Panc1 (cell line): ENCODE measurements around the gene SBK2. TPM values are rescaled to one million over a fixed set of nuclear protein-coding genes. Genes with fewer than 3 reads are reported as not detected.

Source experiments
- ATAC-seq: fragments of 200-7000 bp; cut with Tn5 transposase; 2 replicates; pipeline ENCODE4 v1.9.1; 2020; ENCODE audit warnings: mild to moderate bottlenecking, moderate library complexity
- BruUV-seq: library from RNA; stranded (reverse); fragments of 400-500 nt; replicated peaks from 2 replicates; lab custom pipeline; 2021; lab: Mats Ljungman, UMichigan
- CTCF ChIA-PET: fragments of 300-600 bp; sonication (Branson Sonifier 250); formaldehyde crosslinking; loops from one replicate; lab custom pipeline; 2022; ENCODE audit warnings: antibody characterized with exemption; lab: Charles Lee
- POLR2A ChIA-PET: fragments of 300-600 bp; sonication (Branson Sonifier 250); formaldehyde crosslinking; loops from one replicate; lab custom pipeline; 2022; ENCODE audit warnings: antibody characterized with exemption; lab: Charles Lee
- DNase-seq: peaks from one replicate; pipeline ENCODE4 v3.0.0-alpha.2; 2010; ENCODE audit warnings: low read depth, low spot score
- H3K27ac ChIP-seq: 2 replicates; pipeline ENCODE4 v1.5.1; 2011; ENCODE audit warnings: mild to moderate bottlenecking, low read length, inconsistent platforms
- H3K27me3 ChIP-seq: fragments of 200-500 bp; sonication (Bioruptor generic); 2 replicates; pipeline ENCODE4 v1.6.0; 2014; ENCODE audit warnings: low read length, inconsistent platforms; ENCODE audit not compliant: control insufficient read depth, insufficient read depth
- H3K36me3 ChIP-seq: fragments of 200-500 bp; sonication (Bioruptor generic); 2 replicates; pipeline ENCODE4 v1.5.1; 2014; ENCODE audit warnings: inconsistent platforms, mild to moderate bottlenecking, low read length, moderate library complexity; ENCODE audit not compliant: control insufficient read depth, insufficient read depth
- H3K4me1 ChIP-seq: 2 replicates; pipeline ENCODE4 v1.5.1; 2011; ENCODE audit warnings: inconsistent platforms, mild to moderate bottlenecking, low read length, moderate library complexity; ENCODE audit not compliant: control insufficient read depth, insufficient read depth
- H3K4me3 ChIP-seq, 2 experiments: 2 replicates each; pipeline ENCODE4 v1.5.1; 2011 to 2012; ENCODE audit warnings: low read depth in 2 of 2, low read length in 2 of 2, mild to moderate bottlenecking in 2 of 2, inconsistent platforms in 1 of 2, moderate library complexity in 1 of 2
- H3K9me3 ChIP-seq: fragments of 200-500 bp; sonication (Bioruptor generic); 2 replicates; pipeline ENCODE4 v1.5.1; 2014; ENCODE audit warnings: low read depth, mild to moderate bottlenecking, inconsistent platforms, low read length, moderate library complexity; ENCODE audit not compliant: control insufficient read depth, insufficient read depth
- CTCF ChIP-seq: fragments of 450-650 bp; IDR thresholded peaks from 2 replicates; pipeline ENCODE4 v1.5.1; 2017; ENCODE audit warnings: mild to moderate bottlenecking
- POLR2AphosphoS5 ChIP-seq: IDR thresholded peaks from 2 replicates; pipeline ENCODE4 v1.6.1; 2012; ENCODE audit warnings: mild to moderate bottlenecking, low read depth, low read length, moderate library complexity
- REST ChIP-seq, 2 experiments: IDR thresholded peaks; 2 replicates each; pipeline ENCODE4 v1.6.1; 2011 to 2012; ENCODE audit warnings: low read depth in 2 of 2, control low read depth in 1 of 2, low read length in 1 of 2, mild to moderate bottlenecking in 1 of 2, moderate library complexity in 1 of 2; ENCODE audit not compliant: insufficient read depth in 1 of 2
- SIN3A ChIP-seq: IDR thresholded peaks from 2 replicates; pipeline ENCODE4 v1.6.1; 2012; ENCODE audit warnings: low read depth, mild to moderate bottlenecking, low read length, moderate library complexity, borderline replicate concordance; ENCODE audit not compliant: insufficient read depth
- TCF7L2 ChIP-seq: IDR thresholded peaks from 2 replicates; pipeline ENCODE4 v1.6.1; 2011; ENCODE audit warnings: mild to moderate bottlenecking, low read depth, low read length, inconsistent platforms
- in situ Hi-C: cut with HindIII; loops from 2 replicates; pipeline ENCODE4 v1.10.0; 2016; ENCODE audit warnings: low sequenced_read_pairs, low pct_unique_long_range_greater_than_20kb
- intact Hi-C: fragments of 100-400 bp; cut with micrococcal nuclease; formaldehyde crosslinking; loops from one replicate; pipeline ENCODE4 v1.10.0; 2022; ENCODE audit not compliant: unreplicated experiment
- total RNA-seq: library from RNA; stranded (reverse); gene quantifications from one replicate; pipeline ENCODE4 v1.2.1, GENCODE V29; 2021; ENCODE audit not compliant: unreplicated experiment

The SBK2 gene
- total RNA-seq, 1 experiment from 2014 or later: 0.69 TPM

GRCh38 chr19:55481148-55481793, 55.7 kb downstream of the SBK2 start:
- ChIA-PET POLR2A (no interaction called here), CTCF (no interaction called here)
- intact Hi-C loops: no loop called here
- H3K4me3 ChIP-seq: no peak overlapping the region
- BruUV-seq: no TSS peak
- in situ Hi-C loops: no loop called here
- DNase-seq (no peak), ATAC-seq (no peak)
- no peaks in the 10 kb centered on the region for H3K9me3 ChIP-seq
- H3K4me1 ChIP-seq: peaks cover 35% of the 10 kb centered on the region
- TF ChIP-seq CTCF (no peak), POLR2AphosphoS5 (no peak), SIN3A (no peak), TCF7L2 (no peak)
- no peak overlapping the region for H3K27ac ChIP-seq
- H3K27me3 ChIP-seq: no peaks in the 10 kb centered on the region
- peaks cover 3% of the 10 kb centered on the region; the same call in 1 of the 2 replicates for H3K36me3 ChIP-seq

- no peak for DNase-seq
- Histone ChIP-seq H3K27me3 (no peaks in the 10 kb centered on the region), H3K9me3 (no peaks in the 10 kb centered on the region), H3K4me3 (no peak overlapping the region), H3K4me1 (peaks cover 39% of the 10 kb centered on the region), H3K27ac (no peak overlapping the region), H3K36me3 (no peaks in the 10 kb centered on the region)
- TF ChIP-seq SIN3A: no peak
- TF ChIP-seq REST (IDR thresholded peaks at IDR 0.05; ENCODE audit: insufficient read depth in 1 of 2, low read depth in 2 of 2, low read length in 1 of 2): no peak
- TF ChIP-seq CTCF: no peak
- no peak for TF ChIP-seq TCF7L2
- no peak for TF ChIP-seq POLR2AphosphoS5
- in situ Hi-C loops: no loop called here
- ChIA-PET CTCF (interaction anchor here (0.5 to 1.1 kb wide), 2 partner anchors 16 to 57 kb away, joined by 3 to 4 read pairs; partner anchors contain the start of gene SBK2), POLR2A (no interaction called here)
- intact Hi-C loops: no loop called here
- no peak for ATAC-seq
- no TSS peak for BruUV-seq
Observed at GRCh38 chr19:55479451-55480230, 57.3 kb downstream of the SBK2 start.
